Skin epidermis (tissue), 12 donors: ENCODE measurements around the gene LAMA4.

Experiments used
- H3K27ac ChIP-seq, 21 experiments: fragments of 200-600 bp; sonication (generic) in 11 of 21; one replicate each; pipeline ENCODE4 v1.5.0; 2020; ENCODE audit warnings: mild to moderate bottlenecking in 3 of 21, inconsistent platforms in 2 of 21, moderate library complexity in 2 of 21
- H3K4me3 ChIP-seq, 7 experiments: fragments of 200-600 bp; sonication (generic) in 2 of 7; one replicate each; pipeline ENCODE4 v1.5.0; 2020; ENCODE audit warnings: inconsistent platforms in 2 of 7, mild to moderate bottlenecking in 2 of 7, moderate library complexity in 1 of 7

LAMA4 gene

DNA sequence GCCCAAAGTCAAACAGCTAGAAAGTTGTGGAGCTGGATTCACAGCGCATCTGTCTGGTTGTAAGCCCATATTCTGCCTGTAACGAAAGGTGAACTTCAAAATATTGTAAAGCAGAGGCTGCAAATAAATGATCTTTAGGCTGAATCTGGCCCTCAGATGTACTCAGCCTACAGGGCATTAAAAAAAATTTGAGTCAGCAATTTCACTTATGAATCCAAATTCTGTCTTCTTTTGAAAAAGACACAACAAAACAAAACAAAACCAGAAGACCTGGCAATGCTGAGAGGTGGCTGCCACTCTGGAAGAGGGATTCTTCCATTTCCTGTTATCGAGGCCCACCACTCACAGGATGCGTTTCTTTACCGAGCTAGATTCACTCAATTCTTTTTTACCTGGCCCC is 7.1 kb downstream of the LAMA4 start:
- H3K4me3 ChIP-seq = no peak overlapping the region
- H3K27ac ChIP-seq = peak overlapping the region in 16 of 21 experiments; percentile 7 to 93 (median 58)

DNA sequence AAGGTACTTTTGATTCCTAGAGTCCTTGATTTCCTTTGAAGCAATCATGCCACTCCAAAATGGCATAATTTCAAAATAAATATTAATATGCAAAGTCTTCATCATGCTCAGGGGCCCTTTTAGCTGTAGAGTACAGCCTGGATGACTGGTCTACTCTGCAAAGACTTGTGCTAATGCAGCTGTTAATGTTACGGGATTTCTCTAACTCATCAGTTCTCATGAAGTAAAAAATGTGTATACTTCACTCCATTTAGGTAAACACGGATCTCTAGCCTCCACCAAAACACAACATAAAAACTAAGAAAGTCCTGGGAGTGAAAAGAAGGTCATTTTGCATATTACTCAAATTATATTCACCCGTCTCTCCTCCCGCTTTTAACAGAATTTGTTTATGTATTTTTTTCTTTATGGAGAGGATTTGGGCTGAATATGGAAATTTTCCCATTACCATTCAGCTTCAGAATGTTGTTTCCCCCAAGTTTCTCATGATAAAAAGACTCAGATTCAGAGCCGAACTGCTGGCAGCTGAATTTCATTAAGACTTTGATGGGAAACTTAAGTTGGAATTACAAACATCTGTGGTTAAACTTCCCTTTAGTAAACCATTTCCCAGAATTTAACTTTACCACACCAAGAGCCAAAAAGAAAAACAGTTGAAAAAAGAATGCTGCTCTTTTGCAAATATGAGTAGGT is 8.7 kb downstream of the LAMA4 start:
- no peak overlapping the region for H3K4me3 ChIP-seq

DNA sequence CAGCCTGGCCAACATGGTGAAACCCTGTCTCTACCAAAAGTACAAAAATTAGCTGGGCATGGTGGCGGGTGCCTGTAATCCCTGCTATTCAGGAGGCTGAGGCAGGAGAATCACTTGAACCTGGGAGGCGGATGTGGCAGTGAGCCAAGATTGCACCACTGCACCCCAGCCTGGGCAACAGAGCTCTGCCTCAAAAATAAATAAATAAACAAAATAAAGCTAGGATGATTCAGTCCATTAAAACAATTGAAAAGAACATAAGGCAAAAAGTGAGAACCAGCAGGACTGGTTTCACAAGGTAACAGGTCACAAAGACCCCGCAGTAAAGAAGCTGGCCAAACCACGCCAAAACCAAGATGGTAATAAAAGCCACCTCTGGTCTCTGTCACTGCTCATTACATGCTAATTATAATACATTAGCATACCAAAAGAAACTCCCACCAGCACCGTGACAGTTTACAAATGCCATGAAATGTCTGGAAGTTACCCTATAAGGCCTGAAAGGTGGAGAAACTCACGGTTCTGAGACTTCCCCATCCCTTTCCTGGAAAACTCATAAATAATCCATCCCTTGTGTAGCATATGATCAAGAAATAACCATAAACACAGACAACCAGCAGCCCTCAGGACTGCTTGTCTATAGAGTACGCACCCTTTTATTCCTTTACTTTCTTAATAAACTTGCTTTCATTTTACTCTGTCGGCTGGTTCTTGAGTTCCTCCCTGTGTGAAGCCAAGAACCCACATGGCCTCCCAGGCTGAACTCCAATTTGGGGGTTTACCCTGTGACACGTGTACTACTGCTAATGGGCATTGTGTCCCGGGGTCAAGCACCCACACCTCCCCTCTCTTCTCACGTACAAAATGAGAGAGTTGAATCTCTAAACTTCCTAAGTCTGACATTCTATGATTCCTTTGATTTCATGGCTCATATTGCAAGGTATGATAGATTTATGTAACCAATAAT is 10.2 kb downstream of the LAMA4 start:
- Histone ChIP-seq H3K27ac (peak overlapping the region in 20 of 21 experiments; percentile 31 to 93 (median 67)), H3K4me3 (no peak overlapping the region)

More for the DNA sequence above, 8.7 kb downstream of the LAMA4 start:
- peak overlapping the region in 20 of 21 experiments; percentile 31 to 93 (median 67) for H3K27ac ChIP-seq

DNA sequence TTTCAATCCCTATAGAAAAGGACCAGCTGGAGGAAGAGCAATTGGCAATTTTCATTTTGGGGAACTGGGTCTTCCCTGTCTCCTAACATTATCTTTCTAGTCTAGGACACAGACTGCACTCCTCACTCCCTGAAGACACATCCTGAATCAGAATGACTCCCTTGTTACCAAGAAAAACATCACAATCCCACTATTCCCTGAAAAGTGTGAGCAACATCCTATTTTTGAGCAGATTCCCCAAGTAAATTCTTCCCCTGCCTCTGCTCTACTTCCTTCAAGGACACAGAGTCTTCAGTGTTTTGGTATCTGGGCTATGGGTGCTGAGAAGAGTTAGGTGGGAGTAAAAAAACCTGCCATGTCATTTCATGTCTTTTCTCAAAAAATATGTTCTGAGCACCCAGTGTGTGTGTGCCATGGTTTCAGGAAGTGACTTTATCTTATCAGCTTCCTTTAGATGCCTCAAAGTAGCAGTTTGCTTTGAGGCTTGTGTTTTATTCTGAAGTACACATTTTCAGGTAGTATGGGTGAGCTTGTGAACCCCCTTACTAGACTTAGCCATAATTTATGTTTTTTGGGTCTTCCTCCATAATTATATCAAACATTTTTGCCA is 12.4 kb downstream of the LAMA4 start:
- peak overlapping the region in 2 of 21 experiments; percentile 32 to 35 for H3K27ac ChIP-seq

DNA sequence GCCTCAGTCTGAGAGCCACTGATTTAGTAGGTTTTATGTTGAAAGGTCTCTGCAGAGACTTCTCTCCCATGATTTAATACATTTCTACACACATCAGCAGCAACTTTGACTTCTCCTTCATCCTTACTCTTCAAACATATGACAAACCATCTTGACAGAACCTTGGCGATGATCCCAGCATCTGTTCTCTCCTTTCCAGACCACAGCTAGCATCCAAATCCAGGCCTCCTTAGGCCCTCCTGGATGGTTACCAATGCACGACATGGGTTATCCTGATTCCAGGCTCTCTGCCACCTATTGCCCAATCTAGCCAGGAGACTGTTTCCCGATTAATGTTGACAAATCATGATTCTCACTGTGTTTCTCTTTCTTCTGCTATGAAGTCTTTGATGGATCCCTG is 16.8 kb downstream of the LAMA4 start:
- peak overlapping the region in 14 of 21 experiments; percentile 13 to 79 (median 48) for H3K27ac ChIP-seq
- H3K4me3 ChIP-seq = no peak overlapping the region

More for the DNA sequence above, 12.4 kb downstream of the LAMA4 start:
- no peak overlapping the region for H3K4me3 ChIP-seq

DNA sequence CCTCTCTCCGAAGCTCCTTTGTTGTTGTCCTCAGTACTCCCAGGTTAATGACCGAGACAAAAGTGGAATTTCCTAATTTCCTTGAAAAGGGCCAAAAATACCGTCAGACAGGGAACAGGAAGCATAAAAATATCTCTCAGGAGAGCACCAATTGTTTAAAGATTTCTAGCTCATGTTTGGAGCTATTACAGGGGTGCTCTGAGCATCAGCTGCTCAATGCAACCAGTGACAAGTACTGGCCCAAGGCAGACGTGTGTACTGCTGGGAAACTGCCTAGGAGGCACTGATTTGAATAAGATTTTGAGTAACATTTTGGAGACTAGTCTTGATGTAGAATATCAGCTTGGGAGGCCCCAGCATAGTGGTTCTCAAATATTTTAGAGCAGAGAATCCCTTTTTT is 17.3 kb downstream of the LAMA4 start:
- Histone ChIP-seq H3K27ac (peak overlapping the region in 14 of 21 experiments; percentile 31 to 79 (median 47)), H3K4me3 (no peak overlapping the region)

DNA sequence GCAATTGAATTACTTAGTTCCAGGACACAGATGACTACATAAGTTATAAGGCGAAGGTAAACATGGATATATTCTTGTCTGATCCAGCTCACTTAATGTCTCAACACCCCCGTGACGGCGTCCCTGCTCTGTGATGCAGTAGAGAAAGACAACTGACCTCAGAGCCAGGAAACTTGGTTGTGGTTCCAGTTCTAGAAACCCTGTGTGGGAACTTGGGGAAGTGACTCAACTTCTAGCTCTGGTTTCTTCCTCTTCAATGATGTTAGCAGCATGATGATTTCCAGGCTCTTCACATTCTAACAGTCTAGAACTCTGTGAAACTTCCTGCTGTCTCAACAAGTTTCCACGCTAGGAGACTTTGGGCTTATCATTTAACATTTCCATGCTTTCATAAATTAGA is 18.4 kb downstream of the LAMA4 start:
- Histone ChIP-seq H3K4me3 (no peak overlapping the region), H3K27ac (peak overlapping the region in 8 of 21 experiments; percentile 7 to 79 (median 72))

DNA sequence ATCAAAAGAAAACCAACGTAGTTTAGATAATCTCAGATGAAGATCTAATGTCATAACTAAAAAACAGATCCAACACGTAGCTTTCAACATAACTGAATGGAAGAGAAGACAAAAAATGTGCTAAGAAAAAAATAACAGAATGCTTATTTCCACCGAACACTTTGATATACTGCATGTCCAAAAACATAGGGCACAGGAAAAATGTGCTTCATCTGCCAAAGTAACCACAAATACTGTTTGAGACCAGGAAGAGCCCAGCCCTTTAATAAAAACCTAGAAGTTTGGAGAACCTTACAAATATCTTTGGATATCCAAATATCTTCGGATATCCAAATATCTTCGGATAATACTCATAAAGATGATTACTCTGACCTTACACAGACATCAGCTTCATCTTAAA is 19.8 kb downstream of the LAMA4 start:
- Histone ChIP-seq H3K27ac (peak overlapping the region in 16 of 21 experiments; percentile 19 to 79 (median 56)), H3K4me3 (no peak overlapping the region)

DNA sequence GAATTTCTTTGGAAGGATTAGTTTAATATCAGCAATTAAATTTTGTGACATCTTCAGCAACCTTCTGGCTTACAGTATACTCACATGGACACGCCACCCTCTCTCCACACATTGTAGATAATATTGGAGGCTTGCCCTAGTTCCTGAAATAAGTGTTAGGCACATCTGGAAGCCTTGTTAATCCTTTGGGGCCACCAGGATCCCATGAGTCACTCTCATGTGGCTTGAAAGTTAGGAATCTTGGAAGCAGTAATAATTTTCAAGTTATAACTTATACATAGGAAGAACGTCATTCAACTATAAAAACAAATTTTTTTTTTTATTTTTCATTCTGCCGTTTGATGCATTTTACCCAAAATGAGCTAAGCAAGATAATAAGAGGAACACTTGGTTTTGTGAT is 20.5 kb downstream of the LAMA4 start:
- Histone ChIP-seq H3K27ac (peak overlapping the region in 17 of 21 experiments; percentile 19 to 79 (median 50)), H3K4me3 (no peak overlapping the region)

DNA sequence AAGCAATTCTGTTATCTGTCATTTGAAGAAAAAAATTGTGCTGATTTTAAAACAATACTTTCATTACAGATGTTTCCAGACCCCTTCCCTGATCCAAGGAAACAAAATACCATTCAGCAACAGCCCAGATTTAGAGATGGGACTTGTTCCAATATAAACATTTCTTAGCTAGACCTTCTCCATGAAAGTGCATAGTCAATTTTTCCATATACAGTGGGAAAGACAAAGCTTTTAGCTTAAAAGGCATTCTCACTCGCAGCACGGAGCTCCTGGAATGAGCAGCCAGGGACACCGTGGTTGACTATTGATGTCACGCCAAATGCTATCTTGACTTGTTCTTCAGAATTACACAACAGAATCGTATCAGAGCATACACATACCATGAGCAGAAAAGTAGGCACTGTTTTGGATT is 21.5 kb downstream of the LAMA4 start:
- Histone ChIP-seq H3K4me3 (no peak overlapping the region), H3K27ac (peak overlapping the region in 20 of 21 experiments; percentile 5 to 79 (median 50))

DNA sequence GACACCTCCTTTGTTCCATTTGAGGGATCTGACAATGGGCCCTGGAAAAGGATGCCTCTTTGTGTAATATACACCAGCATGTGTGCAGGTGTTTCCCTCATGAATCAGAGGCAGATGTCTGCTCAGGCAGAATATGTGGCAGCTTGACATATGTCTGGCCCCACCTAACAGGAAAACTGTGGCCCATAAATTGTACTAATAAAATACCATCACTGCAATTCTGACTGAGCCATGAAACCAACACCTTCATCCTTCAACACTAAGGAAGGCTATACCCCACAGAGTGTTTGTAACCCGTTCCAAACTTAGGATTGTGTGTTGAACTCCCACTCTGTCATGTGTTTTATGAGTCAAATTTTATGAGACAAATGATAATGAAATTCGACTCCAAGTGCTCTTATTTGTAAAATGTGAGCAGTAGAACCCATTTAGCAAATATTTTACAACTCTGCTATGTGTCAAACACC is 22.7 kb downstream of the LAMA4 start:
- H3K27ac ChIP-seq = peak overlapping the region in 13 of 21 experiments; percentile 4 to 79 (median 34)

DNA sequence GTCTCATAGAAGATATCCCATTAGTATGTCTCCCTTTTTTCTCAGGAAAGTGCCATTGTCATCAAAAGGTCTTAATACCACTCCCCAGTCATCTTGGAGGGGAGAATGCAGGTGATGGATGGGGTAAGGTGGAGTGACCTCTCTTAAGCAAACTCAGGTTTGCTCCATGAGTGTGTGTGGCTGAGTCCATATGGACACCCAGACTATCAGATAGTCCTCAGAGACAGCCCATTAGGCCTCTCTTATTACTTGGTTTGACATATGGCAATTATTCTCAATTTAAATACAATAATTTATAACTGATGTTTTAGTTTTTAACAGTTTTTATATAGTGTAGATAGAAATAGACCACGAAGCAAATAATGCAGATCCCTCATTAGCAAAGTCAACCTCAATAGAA is 23.2 kb downstream of the LAMA4 start:
- H3K4me3 ChIP-seq = no peak overlapping the region
- H3K27ac ChIP-seq = peak overlapping the region in 7 of 21 experiments; percentile 4 to 79 (median 52)

More for the DNA sequence above, 22.7 kb downstream of the LAMA4 start:
- H3K4me3 ChIP-seq = no peak overlapping the region

DNA sequence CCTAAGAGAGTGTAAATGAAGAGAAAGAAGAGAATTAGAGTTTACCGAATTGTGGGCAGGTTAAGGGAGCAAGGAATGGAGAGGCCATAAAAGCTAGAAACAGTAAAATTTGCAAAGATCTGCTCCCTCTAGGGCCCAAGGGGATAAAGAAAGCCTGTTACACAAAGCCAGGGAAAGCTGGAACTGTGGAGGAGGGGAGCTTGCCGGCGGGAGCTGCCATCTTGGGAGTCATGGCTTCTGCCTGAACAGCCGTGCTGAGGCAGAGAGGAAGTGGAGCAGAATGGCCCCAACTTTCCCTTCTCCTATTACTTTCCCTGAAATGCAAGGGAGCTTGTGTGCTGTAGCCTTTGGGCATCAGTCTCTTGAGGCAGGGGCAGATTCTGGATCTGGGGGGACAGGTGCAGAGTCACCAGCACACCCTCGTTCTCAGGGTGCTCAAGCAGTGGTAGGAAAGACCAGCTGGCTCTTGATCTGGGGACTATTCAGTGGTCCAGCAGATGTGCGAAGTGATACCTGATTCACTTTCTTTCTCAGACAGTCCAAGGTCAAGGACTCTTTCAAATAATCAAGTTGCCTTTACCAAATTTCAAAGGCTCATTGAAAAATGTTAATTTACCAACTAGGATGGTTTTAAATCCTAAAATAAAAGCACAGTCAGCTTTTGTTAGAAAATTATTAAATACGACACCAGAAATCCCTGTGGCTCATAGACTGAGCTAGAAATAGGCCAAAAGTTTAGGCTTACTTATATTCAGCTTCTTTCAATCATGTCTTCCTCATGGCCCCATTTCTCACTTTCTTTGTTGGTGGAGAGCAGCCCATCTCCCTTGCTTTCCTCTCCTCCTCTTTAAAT is 25.7 kb downstream of the LAMA4 start:
- H3K27ac ChIP-seq = peak overlapping the region in 6 of 21 experiments; percentile 31 to 72 (median 50)
- H3K4me3 ChIP-seq = no peak overlapping the region

DNA sequence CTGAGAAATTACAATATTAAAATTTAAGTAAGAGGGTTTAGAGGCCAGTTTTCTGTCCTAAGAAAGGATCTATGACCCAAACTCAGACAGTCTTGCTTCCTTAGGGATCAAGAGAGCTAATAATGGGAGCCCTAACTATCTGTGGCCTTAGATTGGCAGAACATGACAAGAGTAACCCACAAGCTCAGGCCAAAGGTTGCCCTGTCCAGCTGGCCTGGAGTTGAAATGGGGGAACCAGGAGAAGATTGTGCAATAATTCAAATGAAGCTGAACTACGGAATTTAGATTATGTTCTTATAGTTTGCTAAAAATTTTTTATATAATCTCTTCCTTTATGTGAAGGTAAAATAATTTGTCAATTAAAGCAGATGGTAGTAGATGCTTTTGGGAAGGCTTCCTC is 26.4 kb downstream of the LAMA4 start:
- Histone ChIP-seq H3K4me3 (no peak overlapping the region), H3K27ac (peak overlapping the region in 9 of 21 experiments; percentile 8 to 72 (median 49))

DNA sequence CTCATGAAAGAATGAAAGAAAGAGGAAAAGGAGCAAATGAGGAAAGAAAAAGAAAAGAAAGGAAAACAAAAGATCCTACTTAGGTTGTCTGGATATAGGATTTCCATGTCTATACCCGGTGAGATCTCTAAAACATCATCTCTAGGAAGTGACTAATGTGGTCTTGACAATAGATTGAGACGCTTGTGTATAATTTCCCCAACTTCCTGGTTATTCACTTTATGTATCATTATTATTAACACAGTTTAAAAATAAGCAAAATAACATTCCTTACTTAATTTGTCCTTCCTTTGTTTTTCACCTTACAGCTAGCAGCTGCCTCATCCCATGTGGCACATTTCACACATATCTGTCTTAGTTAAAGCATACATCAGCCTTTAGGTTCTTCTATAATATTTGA is 27.0 kb downstream of the LAMA4 start:
- Histone ChIP-seq H3K4me3 (no peak overlapping the region), H3K27ac (peak overlapping the region in 8 of 21 experiments; percentile 8 to 57 (median 46))

DNA sequence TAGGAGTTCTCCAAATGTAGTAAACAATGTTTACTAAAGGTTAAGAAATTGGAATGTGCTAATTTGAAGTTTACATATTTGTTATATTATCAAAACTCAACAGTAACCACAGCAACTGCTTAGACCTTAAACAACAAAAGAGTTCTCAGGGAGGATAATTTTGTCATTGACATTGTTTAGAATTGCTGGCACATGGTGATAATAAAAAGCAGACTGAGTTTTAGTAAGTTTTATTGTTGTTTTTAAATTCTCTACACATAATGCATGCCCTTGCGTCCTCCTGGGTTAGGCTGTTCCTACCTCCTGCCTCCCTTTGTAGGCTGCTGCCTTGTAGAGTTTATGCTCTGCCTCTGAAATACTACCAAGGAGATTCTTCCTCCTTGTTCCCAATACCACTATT is 28.7 kb downstream of the LAMA4 start:
- Histone ChIP-seq H3K4me3 (no peak overlapping the region), H3K27ac (peak overlapping the region in 6 of 21 experiments; percentile 1 to 77 (median 43))

DNA sequence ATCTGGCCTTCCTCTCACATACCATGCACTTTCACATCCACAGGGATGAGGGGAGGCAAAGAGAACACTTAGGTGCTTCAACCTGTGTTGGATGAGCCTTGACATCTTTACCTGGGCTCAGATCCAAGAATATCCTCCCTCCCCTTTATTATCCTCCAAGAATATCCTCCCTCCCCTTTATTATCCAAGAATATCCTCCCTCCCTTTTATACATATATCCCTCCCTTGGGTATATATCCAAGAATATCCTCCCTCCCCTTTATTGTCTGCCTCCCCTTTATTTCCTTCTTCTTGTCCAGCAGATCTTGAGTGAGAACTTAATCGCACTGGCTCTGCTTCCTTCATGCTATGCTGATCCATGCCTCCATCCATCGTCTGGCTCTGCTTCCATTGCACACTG is 30.3 kb downstream of the LAMA4 start:
- no peak overlapping the region for H3K4me3 ChIP-seq
- peak overlapping the region in 18 of 21 experiments; percentile 10 to 81 (median 62) for H3K27ac ChIP-seq

DNA sequence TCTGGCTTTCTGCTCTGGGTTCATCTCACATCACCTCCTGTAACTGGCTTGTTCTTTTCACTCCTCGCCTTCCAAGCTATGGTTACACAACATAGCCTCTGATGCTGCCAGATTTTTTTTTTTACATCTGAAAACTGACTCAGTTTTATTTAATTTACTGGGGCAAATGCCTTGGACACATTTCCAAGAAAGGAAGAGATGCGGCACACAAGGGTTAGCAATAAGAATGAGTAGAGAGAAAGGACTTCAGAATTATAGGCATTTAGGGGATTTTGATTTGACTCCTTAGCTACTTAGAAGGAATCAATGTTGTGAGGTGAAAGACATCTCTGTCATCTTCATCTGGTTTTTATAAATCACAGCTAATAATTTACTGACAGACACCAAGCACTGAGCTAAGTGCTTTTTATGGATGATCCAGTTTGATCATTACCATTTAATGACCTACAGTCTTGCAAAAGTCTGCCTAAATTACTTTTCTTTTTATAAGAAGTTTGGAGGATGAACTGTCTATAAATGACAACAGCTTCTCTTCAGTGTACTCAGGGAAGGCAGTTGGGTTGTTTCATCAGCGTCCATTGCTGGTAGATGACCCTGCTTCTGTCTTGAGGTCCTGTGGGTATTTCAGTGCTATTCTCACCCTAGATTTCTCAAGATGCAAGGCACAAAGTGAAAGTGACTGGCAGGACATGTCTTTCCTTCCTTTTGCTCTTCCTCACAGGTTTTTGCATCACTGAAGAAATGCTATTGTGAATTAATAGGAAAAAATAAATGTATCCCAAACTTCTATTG is 31.1 kb downstream of the LAMA4 start:
- Histone ChIP-seq H3K27ac (peak overlapping the region in 17 of 21 experiments; percentile 10 to 81 (median 64)), H3K4me3 (no peak overlapping the region)
